HepG2 (cell line): Measurements from ENCODE around the gene RASA2. TPM values are rescaled to one million over a fixed set of nuclear protein-coding genes. Genes with fewer than 3 reads are reported as not detected.

ENCODE experiments used
- AHDC1 ChIP-seq: sonication (generic); formaldehyde crosslinking; IDR thresholded peaks from 2 replicates; pipeline ENCODE4 v1.5.1; 2020; ENCODE audit warnings: mild to moderate bottlenecking, missing genetic modification reagents, borderline replicate concordance
- GPBP1L1 ChIP-seq: sonication (generic); formaldehyde crosslinking; IDR thresholded peaks from 2 replicates; pipeline ENCODE4 v1.5.0; 2020; ENCODE audit warnings: mild to moderate bottlenecking, missing genetic modification reagents
- ZNF430 ChIP-seq: sonication (generic); formaldehyde crosslinking; IDR thresholded peaks from 2 replicates; pipeline ENCODE4 v1.9.0; 2021; ENCODE audit warnings: mild to moderate bottlenecking, missing genetic modification reagents
- ZNF558 ChIP-seq: sonication (generic); formaldehyde crosslinking; IDR thresholded peaks from 2 replicates; pipeline ENCODE4 v1.9.0; 2022; ENCODE audit warnings: mild to moderate bottlenecking, missing genetic modification reagents, borderline replicate concordance
- ZNF784 ChIP-seq: sonication (generic); formaldehyde crosslinking; IDR thresholded peaks from 2 replicates; pipeline ENCODE4 v1.5.1; 2020; ENCODE audit warnings: missing genetic modification reagents, mild to moderate bottlenecking, borderline replicate concordance
- polyA plus RNA-seq, 8 experiments: library from polyadenylated mRNA; depleted of rRNA in 3 of 8; stranded (reverse) in 7 of 8; unstranded in 1 of 8; fragments of >200 nt; fragmentation: Illumina TruSeq in 4 of 8; extraction: Trizol in 4 of 8; gene quantifications; 2 replicates each; pipeline versions ENCODE4 v1.2.1 to v1.2.3, GENCODE V29; 2011 to 2016; ENCODE audit warnings: low read depth in 4 of 8, missing spikeins in 1 of 8, mixed read lengths in 1 of 8; ENCODE audit not compliant: insufficient read depth in 1 of 8
- total RNA-seq, 5 experiments: library from RNA; depleted of rRNA; stranded (reverse); fragments of >200 nt; fragmentation: Illumina TruSeq; extraction: Trizol; gene quantifications; 2 replicates each; pipeline ENCODE4 v1.2.3, GENCODE V29; 2016; ENCODE audit warnings: low read depth in 1 of 5

RASA2 gene
- total and polyA plus RNA-seq, 2 of the 13 experiments (the other 11 are each of a cell fraction or from before 2014, with no cell fraction given) = 5.4 to 8.5 TPM

- TF ChIP-seq ZNF558 = no peak
- no peak for TF ChIP-seq AHDC1
- TF ChIP-seq ZNF430 = no peak
- no peak for TF ChIP-seq GPBP1L1 (CRISPR knock-in tag)
- no peak for TF ChIP-seq ZNF784
Measured at GRCh38 chr3:141444586-141445285, 42.1 kb upstream of the RASA2 start (continued).
